DMS79 treated with DMSO at 0.1 percent for 48 hours (cell line): ENCODE measurements around the gene ZRANB3.
"Not testable (repeated sequence)": the region's sequence is repeated elsewhere in the genome, so short reads cannot be mapped to it uniquely, and the experiment has no call there.

ENCODE experiments used
- DNase-seq: peaks from one replicate; lab custom pipeline; 2025; lab: John Stamatoyannopoulos, UW

The ZRANB3 gene

DNA sequence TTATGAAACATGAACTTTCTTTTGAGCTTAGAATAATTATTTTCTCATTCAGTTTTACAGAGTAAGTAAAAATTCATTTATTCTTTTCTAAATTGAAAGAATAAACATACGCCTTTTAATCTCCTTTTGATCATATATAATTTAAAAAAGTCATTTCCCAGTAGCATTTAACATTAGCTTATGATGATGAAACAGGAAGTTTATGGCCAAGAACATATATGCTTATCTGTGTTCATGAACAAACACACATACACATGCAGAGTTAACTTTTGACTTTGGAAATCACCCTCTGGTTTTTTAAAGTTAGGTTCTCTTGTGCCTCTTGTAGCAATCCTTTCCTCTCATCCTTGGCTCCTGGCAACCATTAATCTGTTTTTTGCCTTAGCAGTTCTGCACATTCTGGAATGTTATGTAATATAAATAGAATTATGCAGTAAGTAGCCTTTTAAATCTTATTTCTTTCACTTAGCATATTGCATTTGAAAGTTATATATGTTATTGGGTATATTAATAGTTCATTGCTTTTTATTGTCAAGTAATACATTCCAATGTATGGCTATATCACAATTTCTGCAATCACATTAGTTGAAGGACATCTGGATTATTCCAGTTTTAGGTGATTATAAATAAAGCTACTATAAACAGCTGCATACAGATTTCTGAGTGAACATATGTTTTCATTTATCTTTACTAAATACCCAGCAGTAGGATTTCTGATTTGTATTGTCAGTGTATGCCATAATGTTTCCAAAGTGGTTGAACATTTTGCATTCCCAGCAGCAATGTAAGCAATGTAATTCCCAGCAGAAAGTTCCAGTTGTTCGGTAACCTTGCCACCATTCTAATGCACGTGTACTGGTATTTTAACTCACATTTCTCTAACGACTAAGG lies 210.3 kb downstream of the ZRANB3 start:
- no peak for DNase-seq

DNA sequence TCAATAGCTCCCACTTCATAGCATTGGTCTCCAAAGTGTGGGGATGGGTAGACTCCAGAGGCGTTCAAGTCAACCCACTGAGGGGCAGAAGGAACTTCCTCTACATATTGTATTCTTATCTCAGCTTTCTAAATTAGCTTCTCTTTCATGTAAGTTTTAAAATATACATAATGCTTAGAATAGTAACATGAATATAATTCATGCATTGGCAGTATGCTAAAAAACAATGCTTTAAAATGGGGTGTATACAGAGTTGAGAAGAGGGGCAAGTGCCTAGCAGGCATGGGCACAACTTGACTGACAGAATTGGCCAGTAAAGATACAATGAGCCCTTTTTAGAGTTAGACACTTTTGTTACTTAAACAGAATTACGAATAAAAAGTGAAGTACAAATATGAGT lies 212.2 kb downstream of the ZRANB3 start:
- no peak for DNase-seq

DNA sequence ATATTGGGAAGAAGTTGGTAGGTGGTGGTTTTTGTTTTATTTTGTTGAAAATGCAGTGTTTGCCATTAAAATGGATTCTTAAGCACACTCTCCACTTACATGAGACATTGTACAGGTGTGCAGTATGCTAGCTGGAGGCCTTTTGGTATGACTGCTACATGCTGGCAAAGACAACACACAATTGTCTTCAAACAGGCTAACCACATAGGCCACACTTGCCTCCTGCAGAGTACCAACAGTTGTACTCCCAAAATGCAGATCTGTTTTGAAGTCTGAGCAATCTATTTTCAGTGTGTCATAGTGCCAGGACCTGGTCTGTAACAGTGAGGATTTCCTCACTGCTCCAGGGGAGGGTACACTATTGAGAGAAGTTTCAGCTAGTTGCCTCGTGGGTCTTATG lies 213.6 kb downstream of the ZRANB3 start:
- DNase-seq: no peak

GRCh38 chr2:135311962-135312361 lies 219.1 kb downstream of the ZRANB3 start:
- DNase-seq: no peak

DNA sequence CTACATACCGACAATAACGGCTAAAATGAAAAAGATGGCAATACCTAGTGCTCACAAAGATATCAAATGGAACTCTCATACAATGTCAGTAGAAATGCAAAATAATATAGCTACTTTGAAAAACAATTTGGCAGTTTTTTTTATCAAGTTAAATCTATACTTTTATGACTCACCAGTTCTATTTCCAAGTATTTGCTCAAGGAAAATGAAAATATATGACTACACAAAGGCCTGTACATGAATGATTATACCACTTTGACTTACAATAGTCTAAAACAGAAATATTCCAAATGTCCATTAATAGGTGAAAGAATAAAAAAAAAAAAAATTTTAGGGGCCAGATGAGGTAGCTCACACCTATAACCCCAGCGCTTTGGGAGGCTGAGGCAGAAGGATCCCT lies 219.8 kb downstream of the ZRANB3 start:
- no peak for DNase-seq

- DNase-seq: no peak
Observed at GRCh38 chr2:135304694-135305093, 226.3 kb downstream of the ZRANB3 start.

GRCh38 chr2:135299658-135300244 lies 231.3 kb downstream of the ZRANB3 start:
- no peak for DNase-seq

DNA sequence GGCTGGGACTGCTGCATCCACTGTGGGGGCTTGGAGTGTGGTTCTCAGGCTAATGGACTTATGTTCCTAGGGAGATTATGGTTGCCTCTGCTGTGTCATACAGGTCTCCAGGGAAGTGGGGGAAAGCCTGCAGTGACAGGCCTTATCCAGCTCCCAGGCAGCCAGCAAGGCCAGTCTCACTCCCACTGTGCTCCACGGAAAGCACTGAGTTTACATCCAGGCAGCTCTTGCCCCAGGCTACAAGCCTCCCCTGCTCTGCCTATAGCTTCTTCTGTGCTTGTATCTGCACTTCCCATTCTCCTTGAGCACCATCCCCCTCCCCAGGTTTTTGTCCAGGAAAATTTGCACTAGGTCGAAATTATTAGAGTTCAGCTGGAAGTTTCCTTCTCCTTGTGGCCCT lies 231.9 kb downstream of the ZRANB3 start:
- no peak for DNase-seq

DNA sequence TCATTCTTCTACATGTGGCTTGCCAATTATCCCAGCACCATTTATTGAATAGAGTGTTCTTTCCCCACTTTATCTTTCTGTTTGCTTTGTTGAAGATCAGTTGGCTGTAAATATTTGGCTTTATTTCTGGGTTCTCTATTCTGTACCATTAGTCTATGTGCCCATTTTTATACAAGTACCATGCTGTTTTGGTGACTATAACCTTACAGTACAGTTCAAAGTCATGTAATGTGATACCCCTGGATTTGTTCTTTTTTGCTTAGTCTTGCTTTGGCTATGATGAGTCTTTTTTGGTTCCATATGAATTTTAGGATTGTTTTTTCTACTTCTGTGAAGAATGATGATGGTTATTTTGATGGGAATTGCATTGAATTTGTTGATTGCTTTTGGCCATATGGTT lies 243.9 kb downstream of the ZRANB3 start:
- not testable (repeated sequence) for DNase-seq

- no peak for DNase-seq
Observed at GRCh38 chr2:135285391-135285790, 245.6 kb downstream of the ZRANB3 start.

GRCh38 chr2:135281379-135281778 lies 249.6 kb downstream of the ZRANB3 start:
- DNase-seq: no peak

DNA sequence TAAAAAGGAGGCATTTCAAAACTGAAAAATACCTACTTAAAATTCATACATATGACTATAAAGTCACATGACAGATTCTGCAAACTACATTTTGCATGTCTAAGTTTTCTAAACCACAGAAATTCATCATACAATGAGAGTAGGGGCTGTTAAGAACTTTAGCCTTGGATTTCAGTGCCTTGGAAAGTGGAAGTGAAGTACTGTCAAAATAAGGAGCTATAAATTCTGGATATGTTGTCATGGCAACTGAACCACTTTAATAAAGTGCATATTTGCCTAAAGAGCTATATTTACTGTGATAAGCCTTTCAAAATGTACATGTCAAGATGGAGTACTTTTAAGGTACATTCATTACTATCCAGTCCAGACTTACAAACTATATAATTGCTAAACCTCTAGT lies 251.8 kb downstream of the ZRANB3 start:
- peak; percentile 81 for DNase-seq

DNA sequence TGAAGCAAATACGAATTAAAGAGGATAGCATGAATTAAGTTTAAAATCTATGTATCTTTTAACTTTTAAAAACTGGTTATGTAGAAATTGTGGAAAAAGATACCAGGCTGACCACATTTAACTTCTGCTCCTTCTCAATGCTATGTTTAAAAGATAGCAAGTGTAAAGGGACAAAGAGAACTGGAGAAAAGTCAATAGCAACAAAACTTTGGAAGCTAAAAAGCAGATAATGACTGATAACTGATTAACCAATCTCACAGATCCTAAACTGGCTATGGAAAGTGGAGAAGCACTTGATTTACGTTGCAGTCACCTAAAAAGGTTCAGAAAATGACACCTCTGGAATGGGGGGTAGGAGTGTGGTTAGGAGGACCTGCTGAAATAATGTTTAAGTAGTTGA lies 254.5 kb downstream of the ZRANB3 start:
- DNase-seq: no peak

DNA sequence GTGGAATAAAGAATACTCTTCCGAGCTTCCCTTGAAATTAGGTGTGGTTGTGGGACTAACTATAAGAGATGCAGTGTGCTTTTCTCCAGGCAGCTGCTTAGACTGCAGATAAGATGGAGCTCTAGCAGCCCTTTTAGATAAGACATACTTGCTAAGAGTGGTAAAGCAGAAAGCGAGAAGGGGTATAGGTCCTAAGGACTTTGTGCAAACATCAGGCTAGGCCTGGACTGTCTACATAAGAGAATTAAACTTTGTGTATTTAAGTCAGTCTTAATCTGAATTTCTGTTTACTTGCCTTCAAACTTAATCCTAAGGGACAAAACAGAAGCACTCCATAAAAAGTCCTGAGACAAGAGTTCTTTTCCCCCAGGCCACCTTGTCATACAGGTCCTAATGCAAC lies 260.0 kb downstream of the ZRANB3 start:
- no peak for DNase-seq

GRCh38 chr2:135265960-135266490 lies 265.0 kb downstream of the ZRANB3 start:
- no peak for DNase-seq

GRCh38 chr2:135259123-135259522 lies 271.9 kb downstream of the ZRANB3 start:
- DNase-seq: no peak

DNA sequence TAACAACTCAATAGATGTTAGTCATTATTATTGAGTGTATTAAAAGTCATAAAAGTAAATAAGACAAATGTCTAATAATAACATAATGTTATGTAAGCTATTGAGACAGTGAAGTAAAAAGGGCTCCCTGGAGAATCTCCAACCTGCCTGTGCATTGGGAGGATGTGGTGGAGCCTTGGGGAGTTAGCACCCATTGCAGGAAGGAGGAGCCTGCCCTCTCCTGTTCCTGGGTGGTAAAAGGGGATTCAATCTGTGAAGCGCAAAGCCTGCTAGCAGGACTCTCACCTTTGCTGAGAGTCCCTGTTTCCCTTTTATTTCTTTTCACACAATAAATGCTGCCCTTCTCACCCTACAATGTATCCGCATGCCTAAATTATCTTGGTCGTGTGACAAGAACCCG lies 272.8 kb downstream of the ZRANB3 start:
- DNase-seq: no peak

DNA sequence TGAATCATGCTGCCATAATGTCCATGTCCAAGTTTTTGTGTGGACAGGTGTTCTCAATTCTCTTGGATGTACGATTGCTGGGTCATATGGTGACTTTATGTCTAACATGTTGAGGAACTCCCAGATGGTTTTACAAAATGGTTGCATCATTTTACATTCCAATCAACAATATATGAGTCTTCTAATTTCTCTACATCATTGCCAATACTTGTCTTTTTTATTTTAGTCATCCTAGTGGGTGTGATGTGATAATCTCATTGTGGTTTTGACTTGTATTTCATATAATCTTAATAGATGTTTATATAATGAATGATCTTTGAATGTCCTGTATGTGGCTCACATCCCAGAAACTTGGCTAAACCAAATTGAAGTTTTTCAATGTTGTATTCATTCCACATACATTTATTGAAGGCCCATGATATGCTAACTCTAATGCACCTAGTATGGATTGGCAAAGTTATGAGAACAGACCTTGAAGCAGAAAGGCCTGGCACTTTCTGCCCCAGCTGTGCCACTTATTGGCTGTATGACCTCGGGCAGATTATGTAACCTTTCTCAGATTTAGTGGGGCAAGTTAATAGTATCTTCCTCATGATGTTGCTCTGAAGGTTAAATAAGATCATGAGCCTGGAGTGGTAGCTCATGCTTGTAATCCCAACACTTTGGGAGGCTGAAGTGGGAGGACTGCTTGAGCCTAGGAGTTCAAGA lies 273.5 kb downstream of the ZRANB3 start:
- DNase-seq: no peak

- DNase-seq: no peak
Observed at GRCh38 chr2:135256531-135257260, 274.3 kb downstream of the ZRANB3 start.

GRCh38 chr2:135255208-135255607 lies 275.8 kb downstream of the ZRANB3 start:
- no peak for DNase-seq

GRCh38 chr2:135252805-135253458 lies 278.1 kb downstream of the ZRANB3 start:
- DNase-seq: no peak

GRCh38 chr2:135248611-135249010 lies 282.4 kb downstream of the ZRANB3 start:
- DNase-seq: no peak
